GM12878 (cell line): ENCODE results near the gene SHMT2. TPM values are rescaled to one million over a fixed set of nuclear protein-coding genes. Genes with fewer than 3 reads are reported as not detected.

ENCODE experiments used
- CHD4 ChIP-seq: fragments of 200-600 bp; sonication (generic); IDR thresholded peaks from 2 replicates; pipeline ENCODE4 v1.6.1; 2016; ENCODE audit warnings: mild to moderate bottlenecking
- FOXM1 ChIP-seq: IDR thresholded peaks from 2 replicates; pipeline ENCODE4 v1.6.1; 2012; ENCODE audit warnings: low read depth, mild to moderate bottlenecking, inconsistent platforms, low read length, moderate library complexity
- NBN ChIP-seq: fragments of 450-650 bp; IDR thresholded peaks from 2 replicates; pipeline ENCODE4 v1.6.1; 2016
- PML ChIP-seq: IDR thresholded peaks from 2 replicates; pipeline ENCODE4 v1.6.1; 2012; ENCODE audit warnings: low read length, inconsistent platforms
- SMAD1 ChIP-seq: fragments of 450-650 bp; IDR thresholded peaks from 2 replicates; pipeline ENCODE4 v1.6.1; 2018; ENCODE audit warnings: mild to moderate bottlenecking, low read depth; ENCODE audit not compliant: partially characterized antibody
- TCF12 ChIP-seq: IDR thresholded peaks from 2 replicates; pipeline ENCODE4 v1.6.1; 2011; ENCODE audit warnings: low read depth, mild to moderate bottlenecking, low read length
- USF1 ChIP-seq: IDR thresholded peaks from 2 replicates; pipeline ENCODE4 v1.6.1; 2011; ENCODE audit warnings: borderline replicate concordance, low read depth, mild to moderate bottlenecking, moderate library complexity, mixed read lengths, low read length; ENCODE audit not compliant: insufficient read depth; ENCODE audit errors: extremely low read length
- ZBTB4 ChIP-seq: fragments of 450-650 bp; formaldehyde crosslinking; IDR thresholded peaks from 2 replicates; pipeline ENCODE4 v1.4.0; 2022; ENCODE audit warnings: mild to moderate bottlenecking, moderate library complexity
- polyA plus RNA-seq, 11 experiments: library from polyadenylated mRNA; depleted of rRNA in 4 of 11; unstranded in 6 of 11; stranded (reverse) in 5 of 11; fragments of >200 nt; fragmentation: Nextera tagmentation in 4 of 11; fragmentation: Illumina TruSeq in 1 of 11; extraction: Ambion mirVana in 4 of 11; extraction: Trizol in 1 of 11; gene quantifications; 1 replicate in 1 of 11; 2 replicates in 10 of 11; pipeline versions ENCODE4 v1.2.1 to v1.2.3, GENCODE V29; 2011 to 2016; ENCODE audit warnings: inconsistent platforms in 2 of 11, missing spikeins in 2 of 11, low read depth in 1 of 11
- total RNA-seq, 4 experiments: library from RNA; depleted of rRNA in 3 of 4; stranded (reverse); fragments of >200 nt in 3 of 4; fragmentation: Illumina TruSeq in 1 of 4; extraction: Trizol in 1 of 4; gene quantifications; 2 replicates each; pipeline versions ENCODE4 v1.2.1 to v1.2.3, GENCODE V29; 2013 to 2021

SHMT2 gene
- total and polyA plus RNA-seq, 10 of the 15 experiments (the other 5 are each of a cell fraction or from before 2014, with no cell fraction given): 57.0 to 292 (median 186) TPM

DNA sequence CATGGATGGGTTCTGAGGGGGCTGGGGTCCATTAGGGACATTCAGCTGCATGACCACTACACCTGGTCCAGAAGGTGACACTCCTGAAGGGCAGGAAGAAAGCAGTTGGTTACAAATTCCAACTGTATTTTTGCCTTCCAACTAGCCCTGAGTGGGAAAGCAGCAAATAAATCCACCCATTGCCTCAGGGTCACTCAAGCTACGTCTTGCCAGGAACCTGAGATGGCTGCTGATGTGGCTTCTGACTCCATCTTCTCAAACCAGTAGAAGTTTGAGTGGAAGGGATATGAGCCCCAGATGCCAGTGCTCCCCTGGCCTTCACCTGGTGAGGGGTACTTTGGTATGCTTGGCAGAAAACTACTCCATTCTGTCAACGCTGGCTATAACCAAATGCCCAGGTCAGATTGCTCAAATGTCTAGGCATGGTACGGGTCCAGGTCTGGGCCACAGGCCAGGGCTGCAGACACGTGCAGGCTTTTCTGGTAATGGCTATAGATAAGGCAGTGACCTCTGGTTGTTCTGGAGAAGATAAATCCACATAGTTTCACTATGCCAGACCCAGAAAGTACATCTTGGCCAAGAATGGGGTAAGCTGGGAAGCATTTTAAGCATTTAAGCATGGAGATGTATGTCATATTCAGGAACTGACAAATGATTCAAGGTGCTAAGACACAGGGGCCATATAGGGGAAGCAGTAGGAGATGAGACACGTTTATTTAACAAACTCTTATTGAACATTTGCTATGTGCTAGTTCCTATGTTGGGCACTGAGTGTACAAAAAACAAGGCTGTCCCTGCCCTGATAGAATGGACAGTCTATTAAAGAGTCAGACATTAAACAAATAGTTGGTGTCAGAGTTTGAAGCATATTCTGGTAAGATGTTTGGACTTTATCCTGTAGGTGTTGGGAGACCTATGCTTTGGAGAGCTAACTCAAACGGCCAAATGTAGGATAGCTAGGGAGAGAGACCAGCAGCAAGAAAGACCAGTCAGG lies 29.8 kb downstream of the SHMT2 start (continued):
- TF ChIP-seq USF1 (no peak), SMAD1 (no peak), ZBTB4 (CRISPR knock-in tag) (no peak), TCF12 (no peak), NBN (no peak), FOXM1 (no peak), PML (no peak), CHD4 (no peak)
